HEK293T (cell line): ENCODE results near the gene PHF3.

Source experiments
- ARNT ChIP-seq: fragments of 450-650 bp; IDR thresholded peaks from 2 replicates; pipeline ENCODE4 v1.6.1; 2017; ENCODE audit warnings: mild to moderate bottlenecking
- BHLHE40 ChIP-seq: fragments of 450-650 bp; IDR thresholded peaks from 2 replicates; pipeline ENCODE4 v1.6.1; 2016; ENCODE audit warnings: mild to moderate bottlenecking, moderate library complexity, borderline replicate concordance
- ELF4 ChIP-seq: fragments of 450-650 bp; IDR thresholded peaks from 2 replicates; pipeline ENCODE4 v1.6.1; 2017; ENCODE audit warnings: antibody characterized with exemption
- FOXA1 ChIP-seq: fragments of 450-650 bp; IDR thresholded peaks from 2 replicates; pipeline ENCODE4 v1.6.1; 2016; ENCODE audit warnings: mild to moderate bottlenecking
- FOXM1 ChIP-seq: fragments of 450-650 bp; IDR thresholded peaks from 2 replicates; pipeline ENCODE4 v1.6.1; 2017; ENCODE audit warnings: mild to moderate bottlenecking, borderline replicate concordance
- LEF1 ChIP-seq: fragments of 450-650 bp; IDR thresholded peaks from 2 replicates; pipeline ENCODE4 v1.6.1; 2017; ENCODE audit warnings: mild to moderate bottlenecking, borderline replicate concordance
- NFRKB ChIP-seq: fragments of 450-650 bp; IDR thresholded peaks from 2 replicates; pipeline ENCODE4 v1.6.1; 2016; ENCODE audit warnings: mild to moderate bottlenecking, moderate library complexity
- SP1 ChIP-seq: fragments of 450-650 bp; IDR thresholded peaks from 2 replicates; pipeline ENCODE4 v1.6.1; 2017
- TARDBP ChIP-seq: fragments of 450-650 bp; IDR thresholded peaks from 2 replicates; pipeline ENCODE4 v1.6.1; 2016
- ZNF384 ChIP-seq: fragments of 450-650 bp; IDR thresholded peaks from 2 replicates; pipeline ENCODE4 v1.6.1; 2016
- TF ChIP-seq, protein P1 (sequence below): fragments of 450-650 bp; IDR thresholded peaks from 2 replicates; pipeline ENCODE4 v1.6.1; 2016

DNA sequence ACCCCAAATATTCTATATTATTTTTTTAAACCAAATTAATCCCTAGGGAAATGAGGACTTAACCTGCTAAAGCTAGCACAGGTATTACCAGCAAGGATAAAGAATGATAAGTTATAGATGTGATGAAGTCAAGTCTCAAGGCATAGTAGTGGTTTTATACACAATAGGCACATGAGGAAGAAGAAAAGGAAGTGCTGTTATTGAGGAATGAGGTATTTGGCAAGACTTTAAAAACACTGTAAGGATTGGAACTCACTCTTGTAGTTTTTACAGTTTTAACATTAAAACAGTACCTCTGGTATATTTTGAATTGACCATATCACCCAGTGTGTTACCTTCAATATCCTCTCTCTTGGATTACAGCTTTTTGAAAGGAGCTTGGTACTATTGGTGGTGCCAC lies 54.6 kb downstream of the PHF3 start:
- TF ChIP-seq FOXM1, result no peak
- no peak for TF ChIP-seq ELF4
- no peak for TF ChIP-seq BHLHE40
- no peak for TF ChIP-seq LEF1
- TF ChIP-seq TARDBP, result no peak
- TF ChIP-seq FOXA1, result no peak
- TF ChIP-seq ZNF384, result no peak
- TF ChIP-seq, protein P1, sequence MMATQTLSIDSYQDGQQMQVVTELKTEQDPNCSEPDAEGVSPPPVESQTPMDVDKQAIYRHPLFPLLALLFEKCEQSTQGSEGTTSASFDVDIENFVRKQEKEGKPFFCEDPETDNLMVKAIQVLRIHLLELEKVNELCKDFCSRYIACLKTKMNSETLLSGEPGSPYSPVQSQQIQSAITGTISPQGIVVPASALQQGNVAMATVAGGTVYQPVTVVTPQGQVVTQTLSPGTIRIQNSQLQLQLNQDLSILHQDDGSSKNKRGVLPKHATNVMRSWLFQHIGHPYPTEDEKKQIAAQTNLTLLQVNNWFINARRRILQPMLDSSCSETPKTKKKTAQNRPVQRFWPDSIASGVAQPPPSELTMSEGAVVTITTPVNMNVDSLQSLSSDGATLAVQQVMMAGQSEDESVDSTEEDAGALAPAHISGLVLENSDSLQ, result no peak
- TF ChIP-seq ARNT, result no peak
- TF ChIP-seq SP1, result no peak
- no peak for TF ChIP-seq NFRKB
